Embryonic facial prominence (tissue), 1 donor: Measurements from ENCODE around the gene OR4A15.

Source experiments
- DNase-seq: peaks from one replicate; pipeline ENCODE4 v3.0.0-alpha.2; 2016; ENCODE audit errors: extremely low spot score

OR4A15 gene

GRCh38 chr11:55367674-55368073 is at the start of gene OR4A15:
Gene OR4A15 (plus strand): TSS chr11:55367974. CDS start chr11:55367974, 0 bp downstream.
- DNase-seq = no peak

- DNase-seq = no peak
Measured at GRCh38 chr11:55324500-55324899, 43.3 kb upstream of the OR4A15 start.

- no peak for DNase-seq
Measured at GRCh38 chr11:55342901-55343300, 24.9 kb upstream of the OR4A15 start, which contains the start of gene OR4A16. Gene OR4A16 (plus strand): TSS chr11:55343201. CDS start chr11:55343201, 0 bp downstream.

GRCh38 chr11:55345306-55345705 is 22.5 kb upstream of the OR4A15 start:
- no peak for DNase-seq

- no peak for DNase-seq
Measured at GRCh38 chr11:55349032-55349431, 18.7 kb upstream of the OR4A15 start.

GRCh38 chr11:55357560-55358184 is 10.1 kb upstream of the OR4A15 start:
- no peak for DNase-seq

- no peak for DNase-seq
Measured at GRCh38 chr11:55401011-55401410, 33.2 kb downstream of the OR4A15 start.
